HFFc6 (cell line): ENCODE measurements around the gene PDGFB. TPM values are rescaled to one million over a fixed set of nuclear protein-coding genes. Genes with fewer than 3 reads are reported as not detected.

Experiments used
- DNase-seq: peaks from one replicate; pipeline ENCODE4 v3.0.0-alpha.2; 2018
- H3K27ac Mint-ChIP-seq: 2 replicates; pipeline ENCODE4 v1.8.0; 2020; ENCODE audit warnings: mild to moderate bottlenecking, mixed read lengths
- H3K27me3 Mint-ChIP-seq: 2 replicates; pipeline ENCODE4 v1.8.0; 2021; ENCODE audit warnings: mild to moderate bottlenecking, moderate library complexity, mixed read lengths; ENCODE audit not compliant: insufficient read depth
- H3K36me3 Mint-ChIP-seq: 2 replicates; pipeline ENCODE4 v1.8.0; 2021; ENCODE audit warnings: low read depth, mixed read lengths
- H3K4me1 Mint-ChIP-seq: 2 replicates; pipeline ENCODE4 v1.8.0; 2020; ENCODE audit warnings: low read depth, mixed read lengths
- H3K4me3 Mint-ChIP-seq: 2 replicates; pipeline ENCODE4 v1.8.0; 2020; ENCODE audit warnings: mild to moderate bottlenecking, moderate library complexity, mixed read lengths
- H3K9me3 Mint-ChIP-seq: 2 replicates; pipeline ENCODE4 v1.8.0; 2020; ENCODE audit warnings: mild to moderate bottlenecking, mixed read lengths
- total RNA-seq, 6 experiments: library from RNA; stranded (reverse); fragmentation: NEBNext Ultra II Directional; extraction: Animal tissue kit (Norgen Biotek cat#: 25700); gene quantifications; 2 replicates in 1 of 6; 3 replicates in 5 of 6; pipeline ENCODE4 v1.2.3, GENCODE V29; 2021
- TF ChIP-seq, protein P1 (sequence below): fragments of 200-600 bp; sonication (generic); IDR thresholded peaks from 2 replicates; pipeline ENCODE4 v1.5.0; 2021; ENCODE audit warnings: antibody characterized with exemption, mild to moderate bottlenecking

Gene PDGFB
- total RNA-seq, 6 experiments from 2014 or later = not detected

DNA sequence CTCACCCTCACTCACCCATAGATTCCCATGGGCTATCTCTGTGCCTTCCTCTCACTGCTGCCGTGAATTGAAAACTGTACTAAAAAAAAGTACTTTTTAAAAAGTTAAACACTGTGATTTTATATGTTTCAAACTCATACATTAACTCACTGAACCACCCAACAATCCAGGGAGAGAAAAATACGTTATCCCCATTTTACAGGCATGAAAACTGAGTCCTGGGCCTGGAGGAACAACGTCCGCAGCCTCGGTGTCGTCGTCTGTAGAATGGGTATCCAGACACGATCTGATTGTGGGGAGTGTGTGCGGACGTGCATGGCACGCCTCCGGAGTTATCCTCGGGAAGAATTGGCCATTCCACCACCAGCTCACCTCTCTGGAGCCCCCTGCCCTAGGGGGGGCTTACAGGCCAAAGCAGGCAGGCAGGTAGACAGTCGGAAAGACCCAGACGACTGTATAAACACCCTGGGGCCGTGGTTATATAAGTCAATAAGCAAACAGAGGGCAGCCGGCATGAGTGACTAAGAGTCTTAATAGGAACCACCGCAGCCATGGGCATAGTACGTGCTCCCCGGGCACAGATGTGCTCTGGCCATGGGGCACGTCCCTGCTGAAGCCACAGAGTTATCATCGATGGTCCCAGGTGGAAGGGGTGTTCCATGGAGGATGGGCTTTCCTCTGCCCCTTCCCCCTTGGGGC lies 7.1 kb upstream of the PDGFB start:
- peaks cover 39% of the 10 kb centered on the region for H3K4me1 Mint-ChIP-seq
- H3K27ac Mint-ChIP-seq = no peak overlapping the region

DNA sequence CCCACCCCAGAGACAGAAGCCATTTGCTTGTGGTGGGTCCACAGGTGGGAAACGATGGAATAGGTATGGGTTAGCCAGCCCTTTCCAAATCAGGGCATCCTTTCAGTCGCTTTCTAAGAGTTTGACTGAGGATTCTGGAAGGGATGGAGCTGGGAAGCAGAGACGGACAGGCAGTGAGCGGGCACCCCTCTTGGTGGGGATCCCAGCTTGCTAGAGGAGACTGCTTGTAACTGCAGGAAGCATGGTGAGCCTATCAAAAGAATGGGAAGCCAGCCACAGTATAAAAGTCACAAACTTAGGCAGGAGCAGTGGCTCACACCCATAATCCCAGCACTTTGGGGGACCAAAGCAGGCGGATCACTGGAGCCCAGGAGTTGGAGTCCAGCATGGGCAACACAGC lies 6.1 kb upstream of the PDGFB start:
- H3K9me3 Mint-ChIP-seq = no peaks in the 10 kb centered on the region
- peaks cover 37% of the 10 kb centered on the region for H3K4me1 Mint-ChIP-seq
- no peak overlapping the region for H3K27ac Mint-ChIP-seq
- TF ChIP-seq, protein P1, sequence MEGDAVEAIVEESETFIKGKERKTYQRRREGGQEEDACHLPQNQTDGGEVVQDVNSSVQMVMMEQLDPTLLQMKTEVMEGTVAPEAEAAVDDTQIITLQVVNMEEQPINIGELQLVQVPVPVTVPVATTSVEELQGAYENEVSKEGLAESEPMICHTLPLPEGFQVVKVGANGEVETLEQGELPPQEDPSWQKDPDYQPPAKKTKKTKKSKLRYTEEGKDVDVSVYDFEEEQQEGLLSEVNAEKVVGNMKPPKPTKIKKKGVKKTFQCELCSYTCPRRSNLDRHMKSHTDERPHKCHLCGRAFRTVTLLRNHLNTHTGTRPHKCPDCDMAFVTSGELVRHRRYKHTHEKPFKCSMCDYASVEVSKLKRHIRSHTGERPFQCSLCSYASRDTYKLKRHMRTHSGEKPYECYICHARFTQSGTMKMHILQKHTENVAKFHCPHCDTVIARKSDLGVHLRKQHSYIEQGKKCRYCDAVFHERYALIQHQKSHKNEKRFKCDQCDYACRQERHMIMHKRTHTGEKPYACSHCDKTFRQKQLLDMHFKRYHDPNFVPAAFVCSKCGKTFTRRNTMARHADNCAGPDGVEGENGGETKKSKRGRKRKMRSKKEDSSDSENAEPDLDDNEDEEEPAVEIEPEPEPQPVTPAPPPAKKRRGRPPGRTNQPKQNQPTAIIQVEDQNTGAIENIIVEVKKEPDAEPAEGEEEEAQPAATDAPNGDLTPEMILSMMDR = no peak
- H3K4me3 Mint-ChIP-seq = no peak overlapping the region
- no peaks in the 10 kb centered on the region for H3K36me3 Mint-ChIP-seq
- peaks cover 10% of the 10 kb centered on the region for H3K27me3 Mint-ChIP-seq
- no peak for DNase-seq

More for the DNA sequence above, 7.1 kb upstream of the PDGFB start:
- TF ChIP-seq, protein P1 = no peak
- H3K4me3 Mint-ChIP-seq = no peak overlapping the region
- H3K9me3 Mint-ChIP-seq = no peaks in the 10 kb centered on the region
- no peaks in the 10 kb centered on the region for H3K36me3 Mint-ChIP-seq
- DNase-seq = no peak
- peaks cover 3% of the 10 kb centered on the region; the same call in 1 of the 2 replicates for H3K27me3 Mint-ChIP-seq

DNA sequence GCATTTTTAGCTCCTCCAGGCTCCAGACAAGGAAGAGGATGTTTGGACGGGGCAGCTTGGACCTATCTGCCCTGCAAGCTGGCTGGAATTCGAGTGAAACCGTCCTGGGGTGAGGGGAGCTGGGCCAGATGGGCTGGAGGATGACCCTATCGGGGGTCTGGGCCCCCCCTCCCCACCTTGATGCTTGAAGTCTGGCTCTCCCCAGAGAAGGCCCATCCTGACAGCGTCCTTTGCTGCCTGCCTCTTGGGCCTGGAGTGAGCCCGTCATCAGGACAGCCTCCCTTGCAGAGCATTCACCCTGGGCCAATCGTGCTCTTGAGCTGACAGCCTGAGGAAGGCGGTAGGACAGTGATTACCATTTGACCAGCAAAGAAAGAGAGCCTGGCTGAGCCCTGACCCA lies 5.3 kb upstream of the PDGFB start:
- no peak overlapping the region for H3K27ac Mint-ChIP-seq
- H3K9me3 Mint-ChIP-seq = no peaks in the 10 kb centered on the region
- H3K36me3 Mint-ChIP-seq = no peaks in the 10 kb centered on the region
- TF ChIP-seq, protein P1 = no peak
- no peak for DNase-seq
- H3K27me3 Mint-ChIP-seq = peaks cover 13% of the 10 kb centered on the region
- H3K4me1 Mint-ChIP-seq = peaks cover 30% of the 10 kb centered on the region
- H3K4me3 Mint-ChIP-seq = no peak overlapping the region

DNA sequence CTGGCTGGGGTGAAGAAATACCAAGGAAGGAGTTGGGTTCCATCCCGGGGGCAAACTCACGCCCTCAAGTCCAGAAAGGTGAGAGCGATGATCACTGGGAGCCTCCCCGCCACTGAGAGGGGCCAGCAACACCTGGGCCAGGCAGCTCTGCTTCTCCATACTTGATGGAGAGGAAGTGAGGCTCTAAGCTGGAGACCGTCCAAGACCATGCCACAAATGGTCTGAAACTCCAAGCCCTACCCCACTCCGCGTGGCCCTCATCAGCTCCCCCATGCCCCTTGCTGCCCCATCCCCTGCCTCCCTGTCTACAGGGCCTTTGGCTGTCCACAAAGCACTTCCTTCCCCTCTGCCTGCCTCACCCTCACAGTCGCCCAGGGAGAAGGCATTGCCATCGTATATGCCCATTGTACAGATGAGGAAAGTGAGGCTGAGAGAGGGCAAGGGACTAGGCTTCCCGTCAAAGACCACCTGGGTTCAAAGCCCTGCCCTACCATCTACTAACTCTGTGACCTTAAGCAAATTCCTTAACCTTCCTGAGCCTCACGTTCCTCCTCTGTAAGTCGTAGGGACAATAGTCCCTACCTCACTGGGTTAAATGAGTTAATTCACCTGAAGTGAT lies 4.4 kb upstream of the PDGFB start:
- TF ChIP-seq, protein P1 = no peak
- Mint-ChIP-seq H3K36me3 (no peaks in the 10 kb centered on the region), H3K27ac (no peak overlapping the region), H3K27me3 (peaks cover 20% of the 10 kb centered on the region), H3K4me1 (peaks cover 23% of the 10 kb centered on the region), H3K9me3 (no peaks in the 10 kb centered on the region), H3K4me3 (no peak overlapping the region)
- no peak for DNase-seq

DNA sequence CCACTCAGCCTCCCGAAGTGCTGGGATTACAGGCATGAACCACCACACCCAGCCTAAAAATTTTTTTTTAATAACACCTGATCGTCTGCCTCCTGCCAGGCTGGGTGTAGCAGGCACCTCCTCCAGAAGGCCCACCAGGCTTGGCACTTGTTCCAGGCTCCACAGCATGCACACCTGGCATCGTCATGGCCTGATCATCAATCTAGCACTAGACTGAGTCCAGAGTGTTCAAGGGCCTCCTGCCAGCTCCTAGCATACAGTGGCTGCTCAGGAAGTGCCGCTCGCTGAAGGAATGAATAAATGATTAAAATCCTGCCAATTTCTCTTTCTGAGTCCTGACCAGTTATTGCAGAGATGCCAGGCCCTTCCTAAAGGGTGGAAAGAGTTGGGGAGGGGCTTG lies 3.5 kb upstream of the PDGFB start:
- no peak overlapping the region for H3K27ac Mint-ChIP-seq
- TF ChIP-seq, protein P1 = no peak
- DNase-seq = no peak
- H3K9me3 Mint-ChIP-seq = no peaks in the 10 kb centered on the region
- H3K4me1 Mint-ChIP-seq = peaks cover 16% of the 10 kb centered on the region
- H3K4me3 Mint-ChIP-seq = no peak overlapping the region
- peaks cover 25% of the 10 kb centered on the region for H3K27me3 Mint-ChIP-seq
- H3K36me3 Mint-ChIP-seq = no peaks in the 10 kb centered on the region
